Iris pigment epithelial cell (primary cell): ENCODE measurements around the gene UNC5C.

Experiments used
- DNase-seq: peaks from one replicate; pipeline ENCODE4 v3.0.0-alpha.2; 2011; ENCODE audit warnings: low read depth

UNC5C gene

DNA sequence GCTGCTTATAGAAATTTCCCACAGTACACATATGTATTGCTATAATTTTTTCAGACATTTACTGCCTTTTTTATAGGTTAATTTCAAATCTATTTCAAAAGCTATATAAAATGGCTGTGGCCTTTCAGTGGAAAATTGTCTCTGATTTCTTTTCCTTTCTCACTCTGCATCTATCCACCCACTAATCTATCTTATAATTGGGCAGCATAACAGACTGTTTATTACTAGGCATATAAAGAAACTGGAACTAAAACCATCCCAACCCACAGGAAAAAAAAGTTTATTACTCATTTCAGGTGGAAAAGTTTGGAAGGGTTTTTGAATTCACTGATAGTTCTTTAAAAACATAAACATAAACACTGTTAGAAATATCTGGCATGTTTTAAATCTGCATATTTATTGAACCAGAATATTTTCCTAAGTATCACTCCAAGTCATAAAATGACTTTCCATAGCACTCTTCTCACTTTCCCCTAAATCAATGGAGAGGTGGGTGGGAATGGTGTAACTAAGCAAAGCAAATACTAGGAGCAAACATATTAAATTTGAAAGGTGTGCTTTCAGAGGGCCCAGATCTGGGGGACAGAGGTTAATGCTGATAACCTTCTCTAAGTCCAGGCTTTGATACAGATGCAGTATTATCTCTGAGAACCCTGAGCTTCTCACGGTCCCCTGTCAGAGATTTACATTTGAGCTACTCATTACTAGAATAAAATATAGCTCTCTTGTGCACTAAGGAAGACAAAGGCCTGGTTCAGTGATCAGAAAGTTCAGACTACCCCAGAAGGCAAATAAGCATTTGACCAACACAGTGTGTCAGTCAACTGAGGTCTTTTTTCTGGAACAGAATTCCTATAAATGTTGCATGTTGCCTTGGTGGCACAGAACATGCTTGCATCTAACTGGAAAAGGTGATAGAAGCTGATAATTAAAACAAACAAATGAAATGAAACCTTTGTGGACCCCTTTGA lies 328.3 kb downstream of the UNC5C start:
- no peak for DNase-seq

DNA sequence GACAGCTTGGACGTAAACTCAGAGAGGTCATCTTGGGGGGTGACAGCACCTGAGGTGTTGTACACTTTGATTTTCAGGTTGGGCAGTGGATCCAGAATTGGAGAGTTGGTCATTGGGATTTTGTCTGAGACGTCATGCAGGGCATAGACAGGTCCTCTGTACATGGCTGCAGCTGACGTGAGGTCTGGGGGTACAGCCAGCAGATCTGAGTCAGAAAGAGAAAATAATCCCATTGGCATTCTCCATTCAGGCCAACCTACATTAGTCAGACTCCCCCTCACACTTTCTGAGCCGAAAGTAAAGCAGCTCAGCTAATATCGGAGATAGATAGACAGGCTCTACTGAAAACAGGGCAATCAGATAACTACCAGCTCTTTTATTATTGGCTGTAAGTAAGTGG lies 329.7 kb downstream of the UNC5C start:
- DNase-seq: peak; percentile 67

DNA sequence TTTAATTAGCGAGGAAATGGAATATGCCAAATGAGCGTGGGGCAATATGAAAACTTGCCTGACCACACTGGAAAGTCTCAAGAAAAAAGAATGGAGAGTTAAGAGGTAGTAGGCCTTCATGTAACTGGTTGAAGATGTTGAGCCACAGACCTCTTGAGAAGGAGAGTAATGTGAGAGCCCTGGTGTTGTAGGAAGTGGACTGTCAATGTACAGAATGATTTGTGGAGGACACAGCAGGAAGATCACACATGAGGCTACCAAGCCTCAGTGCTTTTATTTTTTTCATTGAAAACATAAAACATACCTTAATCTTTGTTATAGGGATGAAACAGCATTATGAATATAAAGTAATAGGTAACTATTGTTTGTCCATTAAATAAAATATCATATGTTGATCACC lies 331.6 kb downstream of the UNC5C start:
- DNase-seq: no peak

DNA sequence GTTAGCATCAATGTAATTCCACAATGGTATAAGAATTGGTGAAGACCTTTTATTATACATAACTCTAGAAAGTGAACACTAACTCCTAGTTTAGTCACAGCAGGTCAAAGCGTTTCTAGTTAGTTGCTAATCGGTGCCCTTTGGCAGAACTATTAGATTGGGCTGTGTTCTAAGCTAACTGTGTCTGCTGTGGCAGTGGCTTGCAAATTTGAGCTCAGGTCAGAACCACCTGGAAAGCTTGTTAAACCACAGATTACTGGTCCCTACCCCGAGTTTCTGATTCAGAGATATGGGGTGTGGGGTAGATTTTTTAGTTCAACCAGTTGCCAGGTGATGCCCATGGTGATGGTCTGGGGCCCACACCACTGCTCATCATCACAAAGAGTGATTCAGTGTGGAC lies 332.1 kb downstream of the UNC5C start:
- no peak for DNase-seq

DNA sequence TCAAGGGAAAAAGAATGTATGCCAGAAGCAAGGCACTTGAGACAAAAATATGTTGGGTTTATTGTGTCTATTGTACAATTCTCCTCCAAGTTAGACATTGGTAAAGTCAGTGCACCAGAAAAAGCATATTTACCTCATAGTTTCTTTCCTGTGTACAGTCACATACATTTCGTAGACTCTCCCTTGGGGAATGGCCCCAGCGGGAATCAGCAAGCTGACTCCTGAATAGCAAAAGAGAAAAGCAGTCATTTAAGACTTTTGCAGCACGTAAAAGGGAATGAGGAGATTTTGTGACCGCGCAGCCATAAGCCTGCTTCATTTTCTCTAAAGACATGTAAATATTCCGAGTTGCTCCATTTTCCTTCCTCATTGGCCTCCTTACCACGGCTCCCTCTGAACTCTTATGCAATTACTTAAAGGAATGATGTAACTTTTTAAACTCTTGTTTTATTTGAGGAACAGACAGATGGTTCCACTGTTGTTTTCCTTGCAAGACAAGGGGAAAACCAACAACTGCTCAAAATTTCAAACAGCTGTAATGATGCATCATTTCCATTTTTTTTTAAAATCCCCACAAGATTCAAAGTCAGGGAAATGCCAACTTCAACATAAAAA lies 332.7 kb downstream of the UNC5C start:
- no peak for DNase-seq

DNA sequence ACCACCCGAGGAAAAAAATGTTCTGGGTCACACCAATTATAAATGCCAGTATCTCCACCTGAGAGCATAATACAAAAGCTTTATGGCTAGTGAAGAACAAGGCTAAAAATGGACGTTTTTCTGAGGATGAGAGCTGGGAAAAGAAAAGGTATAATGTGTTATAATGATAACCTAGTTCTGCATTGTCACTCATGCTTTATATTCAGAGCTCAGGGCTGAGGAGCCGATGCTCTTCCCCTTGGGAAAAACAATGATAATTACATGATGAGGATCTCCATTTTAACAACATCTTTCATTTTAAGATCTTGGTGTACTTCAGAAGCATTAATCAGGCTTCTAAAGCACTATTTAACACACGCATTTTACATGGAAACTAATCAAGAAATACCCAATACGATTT lies 333.7 kb downstream of the UNC5C start:
- no peak for DNase-seq

DNA sequence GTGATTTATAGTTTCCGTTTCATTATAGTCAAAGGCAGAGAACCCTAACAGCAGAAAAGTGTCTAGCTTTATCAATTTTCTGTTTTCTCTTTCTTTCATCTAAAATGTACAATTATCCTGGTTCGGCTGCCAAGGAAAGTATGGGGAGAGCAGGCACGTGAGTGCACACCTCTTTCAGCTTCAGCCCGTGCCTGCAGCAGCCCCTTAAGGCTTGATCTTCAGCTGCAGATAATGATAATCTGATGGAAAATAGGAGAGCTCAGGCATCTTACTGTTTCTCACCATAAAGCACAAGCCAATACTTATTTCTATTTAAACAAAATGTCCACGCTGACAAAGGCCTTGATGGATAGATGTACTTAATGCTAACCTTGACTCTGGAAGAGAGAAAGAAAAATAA lies 334.4 kb downstream of the UNC5C start:
- no peak for DNase-seq

DNA sequence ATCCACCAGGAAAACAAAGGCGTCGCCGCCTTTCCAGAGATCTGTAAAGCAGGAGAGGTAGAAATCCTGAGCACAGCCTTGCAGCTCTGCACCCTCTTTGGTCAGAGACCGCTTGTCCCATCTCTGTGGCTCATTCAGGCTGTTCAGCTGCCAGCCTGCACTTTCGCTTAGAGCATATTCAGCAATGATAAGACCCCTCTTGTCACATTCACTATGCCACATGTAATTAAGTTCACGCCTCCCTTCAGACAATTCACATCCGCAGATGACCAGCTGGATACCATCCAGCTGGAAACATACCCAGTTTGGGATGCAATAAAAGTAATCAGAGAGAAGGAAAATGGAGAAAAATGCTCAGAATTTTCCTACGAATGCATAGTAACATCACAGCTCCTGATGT lies 335.4 kb downstream of the UNC5C start:
- no peak for DNase-seq

DNA sequence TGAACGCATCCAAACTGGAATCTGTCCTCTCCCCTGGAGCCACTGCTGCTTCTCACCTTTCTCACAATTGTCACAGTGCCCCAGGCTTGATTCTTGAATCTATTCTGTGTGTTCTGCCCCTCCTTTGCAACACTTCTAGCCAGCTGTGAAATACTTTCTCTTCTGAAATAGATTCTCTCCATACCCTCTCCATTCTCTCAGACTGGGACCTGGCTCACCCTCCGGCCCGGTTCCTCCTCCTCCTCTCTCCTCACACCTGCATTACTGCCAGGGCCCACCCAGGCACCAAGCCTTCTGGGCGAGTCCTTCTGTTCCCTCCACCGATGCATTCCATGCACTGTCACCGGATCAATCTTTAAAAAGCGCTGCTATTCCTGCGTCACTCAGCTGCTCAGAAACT lies 336.1 kb downstream of the UNC5C start:
- no peak for DNase-seq

DNA sequence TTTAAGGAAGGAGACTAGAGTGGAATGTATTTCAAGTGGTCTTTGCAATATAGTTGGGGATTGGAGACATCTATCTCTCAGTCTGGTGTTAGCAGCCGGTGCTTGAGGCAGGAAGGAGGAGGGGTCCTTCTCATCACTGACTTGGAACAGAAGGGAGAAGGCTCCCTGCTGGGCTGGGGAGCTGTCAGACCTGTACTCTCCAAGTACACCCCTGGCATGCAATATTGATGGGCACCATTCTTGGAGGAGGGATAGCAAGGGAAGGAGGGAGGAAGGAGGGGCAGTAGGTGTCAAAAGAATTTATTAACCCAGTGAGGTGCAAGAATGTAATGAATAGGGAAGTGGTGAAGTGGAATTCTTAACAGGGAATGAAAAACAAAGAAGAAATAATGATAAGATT lies 338.8 kb downstream of the UNC5C start:
- DNase-seq: no peak

DNA sequence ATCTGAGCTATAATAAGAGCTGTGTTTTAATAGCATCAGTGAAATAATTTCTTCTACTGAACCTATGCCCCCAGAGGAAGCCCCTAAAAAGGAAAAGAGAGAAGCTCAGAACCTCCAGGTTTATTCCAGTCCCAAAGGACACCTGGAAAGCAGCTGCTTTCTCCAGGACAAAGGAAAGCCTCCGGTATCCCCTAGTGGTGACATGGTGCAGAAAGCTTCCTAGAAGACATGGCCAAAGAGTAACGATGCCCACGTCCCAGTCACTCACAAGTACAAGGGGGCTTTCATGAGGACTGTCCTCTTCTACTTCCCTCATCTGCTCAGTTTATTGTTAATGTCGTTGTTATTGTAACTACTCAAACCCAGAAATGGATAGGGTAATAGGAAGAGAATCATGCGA lies 343.9 kb downstream of the UNC5C start:
- DNase-seq: no peak

DNA sequence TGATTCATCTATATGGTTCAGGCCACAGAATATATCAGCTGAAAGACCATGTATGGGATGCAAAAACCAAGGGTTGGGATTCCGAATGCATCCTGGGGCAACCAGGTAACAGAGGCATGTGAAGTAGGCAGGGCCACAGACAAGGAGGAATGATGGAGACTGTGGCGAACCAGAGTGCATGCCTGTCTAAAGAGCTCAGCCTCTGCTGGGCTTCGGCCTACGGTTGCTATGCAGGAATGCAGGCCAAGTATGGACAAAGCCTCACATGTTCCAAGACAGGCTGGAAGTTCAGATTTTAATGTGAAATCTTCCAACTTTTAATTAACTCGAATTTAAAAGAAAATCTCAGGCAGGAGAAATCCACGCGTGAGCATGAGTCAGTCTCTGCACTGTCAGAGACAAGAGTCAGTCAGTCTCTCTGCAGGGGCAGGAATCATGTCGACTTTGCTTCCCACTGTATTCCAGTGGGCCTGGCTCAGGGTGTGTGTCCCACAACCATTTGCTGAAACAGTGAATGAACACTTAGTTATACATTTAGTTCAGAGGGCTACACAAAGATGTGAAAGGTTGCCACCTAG lies 344.4 kb downstream of the UNC5C start:
- peak; percentile 3 for DNase-seq

DNA sequence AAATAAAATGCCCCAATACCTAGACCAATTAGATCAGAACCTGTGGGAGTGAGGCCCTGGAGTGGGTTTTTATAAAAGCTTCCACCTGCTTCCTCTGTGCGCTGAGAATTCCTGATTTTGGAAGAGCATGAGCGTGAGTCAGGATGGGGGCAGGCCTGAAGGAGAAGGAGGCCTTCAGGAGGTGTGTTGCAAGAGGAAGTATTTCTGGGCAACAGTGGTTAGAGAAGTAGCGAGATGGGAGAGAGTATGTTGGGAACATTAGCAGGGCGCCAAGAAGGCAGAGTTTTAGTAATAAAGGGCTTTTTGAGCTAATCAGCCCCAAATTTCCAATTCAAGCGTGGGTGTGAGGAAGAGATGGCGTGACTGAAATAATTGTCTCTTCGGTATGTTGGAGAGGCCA lies 349.8 kb downstream of the UNC5C start:
- no peak for DNase-seq

DNA sequence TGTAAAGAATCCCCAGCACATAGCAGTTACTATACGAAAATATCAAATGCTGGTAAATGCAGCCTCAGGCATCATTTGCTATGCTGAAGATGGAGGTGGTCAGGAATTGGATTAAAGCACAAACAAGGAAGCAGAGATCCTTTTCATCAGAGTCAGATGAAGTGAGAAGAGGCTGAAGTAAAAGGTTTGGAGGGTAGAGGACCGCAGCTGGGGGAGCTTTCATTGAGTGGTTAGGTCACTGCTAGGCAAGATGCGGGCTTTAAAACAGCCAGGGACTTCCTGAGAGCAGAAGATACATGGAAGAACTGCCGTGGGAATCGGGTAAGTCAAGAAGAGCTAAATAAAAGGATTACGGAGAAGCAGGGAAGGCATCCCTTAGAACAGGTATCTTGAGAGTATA lies 351.4 kb downstream of the UNC5C start:
- no peak for DNase-seq

DNA sequence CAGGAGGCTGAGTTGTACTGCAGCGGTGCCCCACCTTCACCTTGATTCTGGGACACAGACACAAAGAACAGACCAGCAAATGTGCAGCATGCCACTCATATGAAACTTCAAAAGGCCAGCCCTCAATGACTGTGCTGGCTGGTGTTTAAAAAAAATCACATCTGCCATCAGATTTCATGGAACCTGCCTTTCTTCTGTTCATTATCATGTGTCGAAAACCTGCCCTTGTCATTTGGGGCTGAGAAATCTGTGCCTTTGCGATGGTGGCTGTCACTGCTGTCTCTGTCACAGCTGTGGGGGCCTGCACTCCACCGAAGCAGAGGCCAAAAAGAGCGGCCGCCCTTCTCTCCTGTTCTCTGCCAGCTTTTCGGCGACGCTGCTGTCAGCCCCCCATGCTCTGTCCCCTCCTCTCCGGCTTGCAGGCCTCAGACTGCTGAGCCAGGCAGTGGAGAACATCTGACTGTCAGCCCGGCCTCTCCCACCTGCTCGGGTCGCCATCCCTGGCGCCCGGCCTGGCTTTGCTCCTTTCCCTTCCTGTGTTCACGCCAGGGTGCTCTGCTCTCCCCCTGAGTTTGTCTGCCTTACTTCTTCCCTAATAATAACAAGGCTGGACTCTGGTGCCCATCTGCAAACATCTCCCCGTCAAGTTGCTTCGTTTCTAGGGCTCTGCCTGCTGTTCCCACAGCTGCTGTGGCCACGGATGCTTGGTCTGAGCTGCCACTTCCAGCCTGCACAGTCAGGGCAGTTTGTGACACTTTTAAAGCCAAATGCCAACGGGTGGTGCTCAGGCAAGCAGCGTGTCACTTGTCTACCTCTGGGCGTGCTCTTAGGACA lies 355.2 kb downstream of the UNC5C start:
- no peak for DNase-seq

DNA sequence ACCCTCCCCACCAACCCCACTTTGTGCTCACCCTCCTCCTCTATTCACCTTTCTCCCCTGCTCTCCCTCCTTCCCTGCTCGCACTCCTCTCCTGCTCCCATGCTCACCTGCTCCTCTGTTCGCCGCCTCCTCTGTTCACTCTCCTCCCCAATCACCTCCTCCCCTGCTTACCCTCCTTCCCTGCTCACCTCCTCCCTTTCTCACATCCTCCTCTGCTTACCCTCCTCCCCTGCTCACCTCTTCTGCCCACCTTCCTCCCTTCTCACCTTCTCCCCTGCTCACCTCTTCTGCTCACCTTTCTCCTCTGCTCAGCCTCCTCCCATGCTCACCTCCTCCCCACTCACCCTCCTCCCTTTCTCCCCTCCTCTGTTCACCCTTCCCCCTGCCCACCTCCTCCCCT lies 357.2 kb downstream of the UNC5C start:
- DNase-seq: no peak

DNA sequence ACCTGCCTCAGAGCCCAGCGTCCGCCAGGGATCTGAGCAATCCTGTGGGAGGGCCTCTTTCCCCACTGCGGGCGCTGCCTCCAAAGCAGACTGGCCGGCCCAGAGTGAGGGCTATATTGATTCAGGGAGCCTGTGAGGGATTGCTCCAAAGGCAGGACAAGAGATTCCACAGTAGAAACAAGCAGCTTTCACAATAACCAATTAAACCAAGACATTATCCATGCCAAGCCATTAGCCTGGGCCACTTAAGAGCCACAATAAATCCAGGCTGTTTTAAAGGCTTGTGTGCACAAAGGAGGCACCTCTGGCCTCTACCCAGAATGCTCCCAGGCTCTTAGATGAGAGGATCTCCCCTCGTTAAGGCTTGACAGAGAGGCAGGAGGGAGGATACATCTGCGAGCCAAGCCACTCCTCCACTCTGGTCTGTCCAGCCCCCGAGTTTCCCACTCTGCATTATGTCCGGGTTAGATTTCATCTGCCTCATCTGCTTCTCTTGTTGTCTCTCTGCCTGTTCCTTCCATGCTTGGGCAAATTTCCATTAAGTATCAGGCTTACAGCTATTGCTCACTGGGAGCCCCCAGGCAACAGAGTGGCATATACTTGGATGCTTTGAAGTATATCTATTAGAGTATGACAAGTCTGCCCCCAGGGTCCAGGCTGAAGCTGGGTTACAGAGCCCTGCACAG lies 357.9 kb downstream of the UNC5C start:
- no peak for DNase-seq

DNA sequence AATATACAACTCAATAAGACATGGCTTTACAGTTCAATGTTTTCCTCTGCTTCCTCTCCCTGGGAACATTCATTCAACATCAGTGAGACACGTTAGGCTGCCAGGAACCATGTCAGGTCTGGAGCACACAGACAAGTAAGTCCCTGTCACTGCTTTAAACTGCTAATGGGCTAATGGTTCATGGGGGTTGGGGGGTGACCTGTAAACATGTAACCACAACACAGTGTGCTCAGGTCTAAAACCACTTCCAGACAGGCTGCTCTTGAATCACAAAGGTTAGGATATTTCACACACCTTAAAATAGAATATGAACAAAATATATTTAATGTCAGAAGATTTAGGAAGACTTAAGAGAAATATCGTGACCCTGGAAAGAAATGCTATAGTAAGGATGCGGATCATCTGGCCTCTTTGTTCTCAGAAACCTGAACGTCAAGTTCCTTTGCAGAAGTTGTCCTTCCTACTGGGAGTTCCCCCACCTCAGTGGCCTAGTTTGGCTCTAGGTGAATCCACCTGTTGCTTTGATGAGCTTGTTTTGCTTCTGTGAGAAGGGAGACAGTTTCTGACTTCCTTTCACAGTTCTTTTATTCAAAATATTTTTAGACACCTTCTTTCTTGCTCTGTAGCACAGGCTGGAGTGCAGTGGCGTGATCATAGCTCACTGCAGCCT lies 359.9 kb downstream of the UNC5C start:
- DNase-seq: no peak

DNA sequence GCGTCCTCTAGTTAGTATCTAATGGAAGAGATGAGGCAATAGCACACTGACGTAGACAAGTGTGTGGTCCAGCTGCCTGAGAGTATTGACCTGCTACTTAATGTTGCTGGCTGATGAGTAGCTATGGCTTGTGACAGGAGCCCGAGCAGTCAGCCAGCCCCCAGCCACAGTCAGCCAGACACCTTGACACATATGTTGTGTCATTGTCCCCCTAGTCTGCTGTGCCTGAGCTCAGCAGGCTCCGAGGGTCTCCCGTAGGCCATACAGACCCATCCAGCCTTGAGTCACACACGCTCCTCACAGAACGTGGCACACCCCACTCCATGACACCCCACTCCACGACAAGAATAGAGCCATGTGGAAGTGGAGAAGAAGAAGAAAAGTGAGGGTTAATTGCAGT lies 362.1 kb downstream of the UNC5C start:
- no peak for DNase-seq

DNA sequence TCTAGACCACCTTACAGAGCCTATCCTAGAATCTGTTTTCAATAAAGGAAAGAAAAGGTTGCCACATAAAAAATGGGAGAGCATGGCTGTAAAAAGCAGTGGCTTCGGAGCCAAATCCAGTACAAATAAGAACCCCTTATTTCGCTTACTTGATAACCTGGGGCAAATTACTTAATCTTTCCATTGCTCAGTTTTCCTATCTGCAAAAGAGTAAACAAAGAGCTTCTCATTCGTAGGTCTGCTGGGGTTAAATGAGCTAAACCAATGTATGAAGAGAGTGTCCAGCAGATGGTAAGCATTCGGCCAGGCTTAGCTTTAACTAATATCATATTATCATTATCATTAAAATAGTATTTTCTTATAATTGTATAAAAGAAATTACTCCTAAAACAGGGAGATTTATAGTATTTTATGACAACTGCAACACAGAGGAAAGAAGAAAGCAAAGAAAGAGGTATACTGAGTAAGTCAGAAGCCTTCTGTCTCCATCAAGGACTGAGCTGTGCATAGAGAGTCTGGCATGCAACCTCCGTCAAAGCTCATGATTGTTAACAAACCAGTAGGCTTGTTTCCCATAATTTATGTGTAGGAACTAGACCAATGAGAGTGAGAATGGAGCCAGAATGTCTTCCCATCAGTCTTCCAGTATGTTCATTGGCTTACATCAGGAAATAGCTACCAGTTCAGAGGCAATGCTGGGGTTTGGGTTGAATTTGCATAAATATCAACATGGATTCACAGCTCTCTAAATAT lies 364.9 kb downstream of the UNC5C start:
- no peak for DNase-seq

DNA sequence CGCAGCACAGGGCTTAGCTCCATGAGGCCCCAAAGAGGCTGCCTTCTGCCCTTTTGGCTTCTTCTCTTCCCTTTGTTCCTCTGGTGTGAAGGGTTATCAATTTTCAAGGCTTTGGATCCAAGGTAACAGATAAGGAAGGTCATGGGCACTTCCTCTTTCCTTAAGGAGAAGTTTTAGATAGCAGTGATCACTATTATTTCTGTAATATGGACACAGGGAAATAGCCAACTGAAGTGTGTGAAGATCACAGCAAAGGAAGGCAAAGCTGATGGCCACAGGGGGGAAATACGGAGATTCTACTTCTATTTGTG lies 366.8 kb downstream of the UNC5C start:
- no peak for DNase-seq
